Skin of body (tissue), 2 donors: Measurements from ENCODE around the gene ELOVL2. TPM values are rescaled to one million over a fixed set of nuclear protein-coding genes. Genes with fewer than 3 reads are reported as not detected.
"Not testable (repeated sequence)": the region's sequence is repeated elsewhere in the genome, so short reads cannot be mapped to it uniquely, and the experiment has no call there.

Experiments
- DNase-seq: peaks from one replicate; lab custom pipeline; 2025; lab: John Stamatoyannopoulos, UW
- total RNA-seq: library from RNA; depleted of rRNA; stranded (reverse); fragments of >200 nt; gene quantifications from one replicate; pipeline ENCODE4 v1.2.3, GENCODE V29; 2014

Gene ELOVL2
- total RNA-seq, 1 donor from 2014 or later: 0.59 TPM

DNA sequence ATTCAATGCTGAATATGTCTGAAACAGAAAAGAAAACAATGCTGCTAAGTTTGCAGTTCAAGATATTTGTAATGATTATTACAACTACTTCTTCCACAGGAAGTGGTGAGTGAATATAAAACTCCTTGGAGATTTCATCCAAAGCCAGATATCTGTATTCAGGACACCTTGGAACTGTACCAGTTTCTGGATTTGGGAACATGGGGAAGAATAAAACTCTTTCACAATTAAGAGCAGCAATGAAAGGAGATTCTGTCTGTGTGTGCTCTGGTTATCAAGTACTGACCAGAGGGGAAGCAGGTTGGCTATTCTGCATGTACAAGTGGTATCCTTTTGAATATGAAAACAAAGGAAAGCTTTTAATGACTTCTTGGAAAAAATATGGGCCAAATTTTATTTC, 21.1 kb downstream of the ELOVL2 start:
- DNase-seq: peak; percentile 3

- no peak for DNase-seq
These were observed 22.4 kb downstream of the ELOVL2 start for GRCh38 chr6:11021714-11022113.

- DNase-seq: no peak
These were observed 23.1 kb downstream of the ELOVL2 start for GRCh38 chr6:11021003-11021402.

DNA sequence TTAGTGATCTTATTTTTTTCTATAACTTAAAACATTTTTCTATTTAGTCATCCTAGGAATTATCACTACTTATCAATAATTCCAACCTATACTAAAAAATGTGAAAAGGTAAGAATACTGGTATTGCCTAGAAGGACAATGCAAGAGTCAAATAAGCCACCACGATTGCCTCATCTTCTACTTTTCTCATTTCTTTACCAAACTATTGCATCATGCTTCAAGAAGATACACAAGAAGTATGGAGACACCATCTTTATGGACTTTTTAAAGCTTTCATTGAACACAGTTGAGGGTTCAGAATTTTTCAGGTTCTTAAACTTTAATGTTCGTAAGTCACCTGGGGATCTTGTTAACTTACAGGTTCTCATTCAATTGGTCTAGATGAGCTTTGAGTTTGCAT, 25.9 kb downstream of the ELOVL2 start:
- DNase-seq: no peak

DNA sequence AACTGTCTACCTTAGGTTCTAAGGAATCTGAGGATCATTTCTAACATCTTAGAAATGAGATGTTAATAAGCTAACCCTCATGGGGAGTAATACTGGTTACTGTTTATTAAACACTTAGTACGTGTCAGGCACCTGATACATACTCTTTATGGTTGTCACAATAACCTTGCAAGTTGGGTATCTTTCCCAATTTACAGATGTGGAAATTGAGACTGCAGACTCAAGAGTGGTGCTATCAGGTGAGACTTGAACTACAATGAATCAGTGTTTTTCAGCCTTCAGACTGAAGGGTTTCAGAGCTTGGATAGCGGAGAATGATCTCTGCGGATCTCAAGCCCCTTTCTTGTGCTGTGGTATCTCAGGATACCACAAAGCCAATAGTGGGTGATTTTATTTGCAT, 27.0 kb downstream of the ELOVL2 start:
- DNase-seq: no peak

DNA sequence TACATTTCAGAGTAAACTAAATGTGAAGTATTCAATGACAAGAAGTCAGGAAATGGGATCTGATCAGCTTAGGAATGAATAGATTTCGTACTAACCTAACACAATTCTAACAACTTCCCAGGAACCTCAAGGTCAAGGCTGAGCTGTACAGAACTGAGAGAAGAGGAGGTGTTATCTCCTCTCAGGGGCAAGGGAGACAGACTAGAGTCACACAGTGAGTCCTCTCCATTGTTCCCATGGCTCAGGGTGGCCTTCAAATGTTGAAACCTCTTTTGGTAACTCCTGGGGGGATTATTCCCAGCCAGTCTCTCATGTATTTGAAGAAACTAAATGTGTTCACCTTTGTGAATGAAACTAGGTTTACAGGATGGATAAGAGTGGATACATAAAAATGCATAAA, 27.7 kb downstream of the ELOVL2 start:
- DNase-seq: no peak

GRCh38 chr6:11015102-11015501, 29.0 kb downstream of the ELOVL2 start:
- DNase-seq: no peak

- DNase-seq: no peak
These were observed 30.4 kb downstream of the ELOVL2 start for GRCh38 chr6:11013721-11014070.

DNA sequence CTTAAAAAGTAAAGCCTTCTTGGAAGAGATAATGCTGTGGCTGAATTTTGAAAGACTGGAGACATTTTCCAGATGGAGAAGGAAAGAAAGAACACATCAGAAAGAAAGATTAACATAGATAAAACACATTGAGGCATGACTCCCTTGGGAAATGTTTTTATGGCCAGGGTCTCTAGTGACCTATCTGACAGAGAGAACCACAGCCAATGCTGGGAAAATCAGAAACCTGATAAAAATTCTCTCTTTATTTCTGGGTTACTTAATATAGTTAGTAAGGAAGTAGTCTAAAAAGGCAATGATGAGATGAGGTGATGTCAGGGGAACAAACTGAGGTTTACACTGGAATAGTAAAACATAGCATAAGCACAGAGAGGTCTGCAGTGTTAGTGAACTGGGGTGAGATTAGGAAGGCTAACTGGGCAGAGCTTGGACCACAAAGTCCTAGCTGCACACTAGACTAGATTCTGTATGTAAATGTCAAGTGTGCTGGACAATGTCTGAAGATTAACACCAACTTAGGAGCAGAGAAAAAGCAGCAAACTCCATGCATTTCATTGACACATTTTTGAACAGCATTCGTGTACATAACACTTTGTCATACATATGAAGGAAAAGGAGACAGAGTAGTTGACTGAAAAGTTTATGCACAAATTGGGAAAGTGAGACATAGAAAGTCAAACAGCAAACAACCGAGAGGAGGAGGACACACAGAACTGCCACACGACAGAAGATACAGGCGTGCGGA, 31.0 kb downstream of the ELOVL2 start:
- DNase-seq: no peak

- DNase-seq: no peak
These were observed 31.8 kb downstream of the ELOVL2 start for GRCh38 chr6:11012295-11012754.

- DNase-seq: no peak
These were observed 32.3 kb downstream of the ELOVL2 start for GRCh38 chr6:11011787-11012234.

DNA sequence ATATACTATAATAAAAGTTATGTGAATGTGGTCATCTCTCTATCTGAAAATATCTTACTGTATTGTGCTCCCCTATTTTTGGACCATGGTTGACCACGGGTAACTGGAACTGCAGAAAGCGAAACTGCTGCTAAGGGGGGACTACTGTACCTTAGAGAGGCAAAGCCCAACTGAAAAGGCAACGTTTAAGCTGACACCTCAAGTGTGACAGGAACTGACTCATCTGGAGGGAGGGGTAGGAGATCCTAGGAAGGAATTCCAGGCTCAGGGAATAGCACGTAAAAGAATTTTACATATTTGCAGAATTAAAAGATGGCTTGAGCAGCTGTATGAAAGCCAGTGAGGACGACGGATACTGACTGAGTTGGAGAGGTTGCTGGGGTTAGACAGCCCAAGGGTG, 34.8 kb downstream of the ELOVL2 start:
- no peak for DNase-seq

GRCh38 chr6:11008821-11009220, 35.3 kb downstream of the ELOVL2 start:
- no peak for DNase-seq

- no peak for DNase-seq
These were observed 36.1 kb downstream of the ELOVL2 start for GRCh38 chr6:11007715-11008608.

- no peak for DNase-seq
These were observed 38.0 kb downstream of the ELOVL2 start for GRCh38 chr6:11006061-11006460.

GRCh38 chr6:11003297-11003696, 40.8 kb downstream of the ELOVL2 start:
- DNase-seq: not testable (repeated sequence)

GRCh38 chr6:11002176-11002575, 41.9 kb downstream of the ELOVL2 start:
- no peak for DNase-seq

GRCh38 chr6:10999994-11000393, 44.1 kb downstream of the ELOVL2 start:
- peak; percentile 14 for DNase-seq

DNA sequence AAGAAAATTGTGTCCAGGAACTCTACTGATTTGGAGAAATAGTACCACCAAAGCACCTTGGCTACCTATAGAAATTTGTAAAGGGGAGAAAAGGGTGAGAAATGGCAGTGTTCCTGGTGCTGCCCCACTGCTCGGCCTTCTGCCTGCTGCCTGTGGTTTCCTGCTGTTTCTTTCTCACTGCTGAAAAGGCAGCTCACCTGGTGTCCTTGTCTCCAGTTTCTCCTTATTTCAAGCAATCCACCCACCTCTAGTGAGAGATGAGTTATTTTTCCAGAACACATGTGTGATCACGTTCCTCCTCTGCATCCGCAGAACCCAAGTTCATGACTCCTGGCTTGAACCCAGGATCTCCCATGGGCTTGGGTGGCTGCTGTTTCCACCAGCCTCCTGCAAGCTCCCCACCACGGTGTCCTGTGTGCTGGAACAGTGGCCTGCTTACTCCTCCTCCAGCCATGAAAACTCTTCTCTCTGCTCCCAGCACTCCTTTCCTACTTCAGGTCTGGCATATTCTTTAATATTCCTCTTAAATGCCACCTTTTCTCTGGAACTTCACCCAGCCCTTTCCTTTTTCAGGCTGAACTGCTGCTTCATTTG, 48.9 kb downstream of the ELOVL2 start:
- no peak for DNase-seq

DNA sequence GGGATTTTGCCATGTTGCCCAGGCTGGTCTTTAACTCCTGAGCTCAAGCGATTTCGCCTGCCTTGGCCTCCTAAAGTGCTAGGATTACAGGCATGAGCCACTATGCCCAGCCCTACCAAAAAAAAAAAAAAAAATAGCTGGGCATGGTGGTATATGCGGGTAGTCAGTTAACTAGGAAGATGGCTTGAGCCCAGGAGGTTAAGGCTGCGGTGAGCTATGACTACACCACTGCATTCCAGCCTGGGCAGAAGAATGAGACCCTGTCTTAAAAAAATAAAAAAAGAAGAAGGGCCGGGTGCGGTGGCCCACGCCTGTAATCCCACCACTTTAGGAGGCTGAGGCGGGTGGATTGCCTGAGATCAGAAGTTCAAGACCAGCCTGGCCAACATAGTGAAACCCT, 50.2 kb downstream of the ELOVL2 start:
- DNase-seq: no peak

GRCh38 chr6:10991115-10991514, 53.0 kb downstream of the ELOVL2 start:
- DNase-seq: no peak

- no peak for DNase-seq
These were observed 54.5 kb downstream of the ELOVL2 start for GRCh38 chr6:10989587-10989986.
